Measurements from ENCODE around the gene TXNDC5.

DNA sequence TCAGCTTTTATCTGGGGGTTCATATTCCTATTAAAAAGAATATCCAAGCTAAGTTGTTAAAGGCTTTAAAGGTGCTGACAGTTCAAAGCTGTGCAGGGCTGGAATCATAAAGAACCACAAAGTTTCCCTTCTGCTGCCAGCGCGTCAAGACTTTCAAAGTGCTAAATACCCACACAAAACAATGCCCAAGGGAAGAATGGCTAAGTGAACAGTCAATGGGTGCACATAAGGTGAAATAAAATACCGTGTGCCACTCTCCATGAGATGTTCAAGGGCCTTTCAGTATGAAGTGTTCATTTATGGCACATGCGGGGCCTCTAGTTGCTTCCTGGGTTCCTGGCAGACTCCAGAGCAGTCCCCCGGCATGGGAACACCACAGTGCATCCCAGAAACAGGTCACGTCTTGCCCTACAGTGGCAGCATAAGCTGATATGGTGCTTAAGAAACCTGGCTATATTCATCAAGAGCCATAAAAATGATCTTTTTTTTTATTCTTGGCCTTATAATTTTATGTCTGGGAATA is 14.1 kb downstream of the TXNDC5 start:
- TF ChIP-seq, protein P1, sequence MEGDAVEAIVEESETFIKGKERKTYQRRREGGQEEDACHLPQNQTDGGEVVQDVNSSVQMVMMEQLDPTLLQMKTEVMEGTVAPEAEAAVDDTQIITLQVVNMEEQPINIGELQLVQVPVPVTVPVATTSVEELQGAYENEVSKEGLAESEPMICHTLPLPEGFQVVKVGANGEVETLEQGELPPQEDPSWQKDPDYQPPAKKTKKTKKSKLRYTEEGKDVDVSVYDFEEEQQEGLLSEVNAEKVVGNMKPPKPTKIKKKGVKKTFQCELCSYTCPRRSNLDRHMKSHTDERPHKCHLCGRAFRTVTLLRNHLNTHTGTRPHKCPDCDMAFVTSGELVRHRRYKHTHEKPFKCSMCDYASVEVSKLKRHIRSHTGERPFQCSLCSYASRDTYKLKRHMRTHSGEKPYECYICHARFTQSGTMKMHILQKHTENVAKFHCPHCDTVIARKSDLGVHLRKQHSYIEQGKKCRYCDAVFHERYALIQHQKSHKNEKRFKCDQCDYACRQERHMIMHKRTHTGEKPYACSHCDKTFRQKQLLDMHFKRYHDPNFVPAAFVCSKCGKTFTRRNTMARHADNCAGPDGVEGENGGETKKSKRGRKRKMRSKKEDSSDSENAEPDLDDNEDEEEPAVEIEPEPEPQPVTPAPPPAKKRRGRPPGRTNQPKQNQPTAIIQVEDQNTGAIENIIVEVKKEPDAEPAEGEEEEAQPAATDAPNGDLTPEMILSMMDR (IDR thresholded peaks at IDR 0.05; ENCODE audit: low read length): no peak
- no peak for TF ChIP-seq EZH2 (optimal IDR thresholded peaks at IDR 0.05; ENCODE audit: low read depth, low read length)

Data from MM.1S (cell line).